ENCODE results near the gene NRSN1. TPM values are rescaled to one million over a fixed set of nuclear protein-coding genes. Genes with fewer than 3 reads are reported as not detected.

NRSN1 gene
- total RNA-seq, 4 donors from 2014 or later = 0.35 TPM; not detected in 3

DNA sequence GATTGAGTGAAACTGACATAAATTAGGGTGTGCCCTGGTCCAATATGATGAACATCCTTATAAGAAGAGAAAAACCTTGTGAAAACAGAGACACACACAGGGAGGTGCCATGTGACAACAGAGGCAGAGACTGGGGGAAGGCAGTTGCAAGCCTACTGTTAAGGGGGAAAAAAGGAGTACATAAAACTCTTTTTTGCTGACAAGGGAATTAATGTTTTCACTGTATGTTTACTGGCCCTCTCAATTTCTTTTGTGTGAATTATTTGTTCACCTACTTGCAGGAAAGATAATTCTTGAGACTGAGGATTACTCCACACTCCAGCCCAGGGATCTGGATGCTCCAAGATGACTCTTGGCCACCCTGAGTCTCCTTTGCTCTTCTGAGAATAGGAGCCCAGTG, 12.1 kb upstream of the NRSN1 start:
- intact Hi-C loops (cut with DNase I; ENCODE audit: low total_unique reads) = no loop called here

DNA sequence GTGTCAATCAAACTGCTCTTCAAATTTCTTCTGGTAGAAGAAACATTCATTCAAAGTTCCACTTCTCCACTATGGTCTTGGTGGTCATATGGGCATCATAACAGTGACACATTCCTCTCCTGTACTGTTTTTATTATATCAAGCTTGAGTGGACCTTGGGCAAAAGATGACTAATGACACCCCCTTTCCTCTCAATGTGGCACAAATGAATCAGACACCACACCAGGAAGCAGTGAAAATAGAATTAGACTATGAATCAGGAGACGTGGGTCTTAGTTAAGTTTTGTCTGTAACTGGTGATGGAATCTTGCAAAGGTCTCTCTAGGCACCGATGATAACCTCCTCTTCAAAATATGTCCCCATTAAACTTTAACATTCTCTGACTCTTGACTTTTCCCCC, 9.0 kb upstream of the NRSN1 start:
- no peaks in the 10 kb centered on the region for H3K4me1 ChIP-seq
- no peaks in the 10 kb centered on the region for H3K9me3 ChIP-seq
- DNase-seq = no peak
- no peaks in the 10 kb centered on the region for H3K36me3 ChIP-seq
- H3K27ac ChIP-seq = no peak overlapping the region
- no peak for TF ChIP-seq POLR2A (IDR thresholded peaks at IDR 0.05)
- intact Hi-C loops (cut with DNase I; ENCODE audit: low total_unique reads) = no loop called here
- H3K27me3 ChIP-seq = no peaks in the 10 kb centered on the region
- H3K4me3 ChIP-seq = no peak overlapping the region

More for the DNA sequence above, 12.1 kb upstream of the NRSN1 start:
- H3K4me1 ChIP-seq = no peaks in the 10 kb centered on the region
- no peaks in the 10 kb centered on the region for H3K9me3 ChIP-seq
- H3K36me3 ChIP-seq = no peaks in the 10 kb centered on the region
- H3K27me3 ChIP-seq = no peaks in the 10 kb centered on the region
- no peak overlapping the region for H3K27ac ChIP-seq
- H3K4me3 ChIP-seq = no peak overlapping the region
- no peak for DNase-seq
- no peak for TF ChIP-seq POLR2A (IDR thresholded peaks at IDR 0.05)
- TF ChIP-seq, protein P1, sequence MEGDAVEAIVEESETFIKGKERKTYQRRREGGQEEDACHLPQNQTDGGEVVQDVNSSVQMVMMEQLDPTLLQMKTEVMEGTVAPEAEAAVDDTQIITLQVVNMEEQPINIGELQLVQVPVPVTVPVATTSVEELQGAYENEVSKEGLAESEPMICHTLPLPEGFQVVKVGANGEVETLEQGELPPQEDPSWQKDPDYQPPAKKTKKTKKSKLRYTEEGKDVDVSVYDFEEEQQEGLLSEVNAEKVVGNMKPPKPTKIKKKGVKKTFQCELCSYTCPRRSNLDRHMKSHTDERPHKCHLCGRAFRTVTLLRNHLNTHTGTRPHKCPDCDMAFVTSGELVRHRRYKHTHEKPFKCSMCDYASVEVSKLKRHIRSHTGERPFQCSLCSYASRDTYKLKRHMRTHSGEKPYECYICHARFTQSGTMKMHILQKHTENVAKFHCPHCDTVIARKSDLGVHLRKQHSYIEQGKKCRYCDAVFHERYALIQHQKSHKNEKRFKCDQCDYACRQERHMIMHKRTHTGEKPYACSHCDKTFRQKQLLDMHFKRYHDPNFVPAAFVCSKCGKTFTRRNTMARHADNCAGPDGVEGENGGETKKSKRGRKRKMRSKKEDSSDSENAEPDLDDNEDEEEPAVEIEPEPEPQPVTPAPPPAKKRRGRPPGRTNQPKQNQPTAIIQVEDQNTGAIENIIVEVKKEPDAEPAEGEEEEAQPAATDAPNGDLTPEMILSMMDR (IDR thresholded peaks at IDR 0.05) = no peak

DNA sequence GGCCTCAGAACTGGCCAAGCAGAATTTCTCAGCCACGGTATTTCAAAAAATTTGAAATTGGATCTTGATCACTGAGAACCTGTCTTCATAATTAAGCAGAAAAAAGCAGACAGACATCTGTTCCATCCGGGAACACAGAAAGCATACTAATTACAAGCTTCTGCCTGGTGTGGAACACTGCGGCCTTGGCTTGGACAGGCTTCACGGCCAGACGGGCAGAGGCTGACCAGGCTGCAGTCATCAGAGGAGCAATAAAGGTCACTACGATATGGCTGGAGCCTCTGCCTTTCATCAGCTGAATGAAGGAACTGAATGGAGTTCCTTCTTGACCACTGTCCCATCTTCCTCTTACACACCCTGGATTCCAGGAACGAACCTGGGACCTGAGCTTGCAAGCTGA, 3.9 kb upstream of the NRSN1 start:
- H3K4me1 ChIP-seq = no peaks in the 10 kb centered on the region
- no peaks in the 10 kb centered on the region for H3K9me3 ChIP-seq
- no peak for TF ChIP-seq POLR2A (IDR thresholded peaks at IDR 0.05)
- TF ChIP-seq, protein P1 (IDR thresholded peaks at IDR 0.05) = no peak
- intact Hi-C loops (cut with DNase I; ENCODE audit: low total_unique reads) = no loop called here
- no peaks in the 10 kb centered on the region for H3K27me3 ChIP-seq
- H3K4me3 ChIP-seq = no peak overlapping the region
- no peaks in the 10 kb centered on the region for H3K36me3 ChIP-seq
- H3K27ac ChIP-seq = no peak overlapping the region
- DNase-seq = no peak

DNA sequence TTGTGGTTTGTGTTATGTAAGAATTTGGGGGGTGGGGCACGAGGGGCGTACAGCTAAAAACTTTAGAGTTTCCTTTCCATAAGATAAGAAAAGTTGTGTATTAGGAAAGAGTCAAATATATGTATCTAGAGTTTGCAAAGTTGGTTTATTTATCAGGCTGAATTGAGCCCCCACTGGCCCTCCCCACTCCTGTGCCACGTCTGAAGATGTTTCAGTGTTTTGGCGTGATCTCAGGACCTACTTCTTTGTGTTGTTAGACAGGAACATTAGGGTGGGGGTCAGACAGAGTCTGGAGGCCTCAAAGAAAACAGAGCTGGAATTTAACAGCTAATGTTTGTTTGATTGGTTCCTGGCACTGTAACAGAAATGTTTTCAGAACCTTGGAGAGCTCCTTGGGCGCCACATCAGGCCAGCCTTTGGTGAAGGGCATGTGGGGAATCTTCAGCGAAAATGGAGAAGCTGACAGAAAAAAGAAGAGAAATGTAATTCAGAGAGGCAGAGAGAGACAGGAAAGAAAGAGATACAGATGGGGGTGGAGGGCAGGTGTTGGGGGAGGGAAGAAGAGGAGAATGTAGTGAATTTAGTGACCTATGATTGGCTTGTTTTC, 674 bp downstream of the NRSN1 start:
- Histone ChIP-seq H3K9me3 (no peaks in the 10 kb centered on the region), H3K36me3 (no peaks in the 10 kb centered on the region), H3K4me1 (no peaks in the 10 kb centered on the region), H3K27me3 (no peaks in the 10 kb centered on the region), H3K27ac (no peak overlapping the region), H3K4me3 (no peak overlapping the region)
- no peak for DNase-seq
- intact Hi-C loops (cut with DNase I; ENCODE audit: low total_unique reads) = no loop called here
- TF ChIP-seq, protein P1 (IDR thresholded peaks at IDR 0.05) = no peak
- no peak for TF ChIP-seq POLR2A (IDR thresholded peaks at IDR 0.05)

DNA sequence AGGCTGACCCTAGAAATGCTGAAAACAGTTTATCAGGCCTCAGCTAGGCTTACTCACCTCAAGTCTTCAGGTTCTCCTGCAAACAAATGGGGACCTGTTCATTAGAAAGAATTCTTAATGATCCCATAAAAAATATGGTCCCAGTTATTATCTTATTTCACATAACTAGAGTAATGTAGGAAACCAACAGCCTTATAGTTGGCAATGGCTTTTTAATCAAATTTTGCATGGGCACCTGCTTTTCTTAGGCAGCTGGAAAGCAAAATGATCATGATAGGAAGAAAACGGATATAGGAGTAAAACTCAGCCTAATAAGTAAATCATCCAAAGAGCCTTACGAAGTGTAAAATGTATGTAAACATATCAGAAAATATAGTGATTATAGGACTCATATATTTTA, 1.3 kb downstream of the NRSN1 start:
- no peak overlapping the region for H3K4me3 ChIP-seq
- no peak for DNase-seq
- no peaks in the 10 kb centered on the region for H3K36me3 ChIP-seq
- no peaks in the 10 kb centered on the region for H3K9me3 ChIP-seq
- H3K27me3 ChIP-seq = no peaks in the 10 kb centered on the region
- no peaks in the 10 kb centered on the region for H3K4me1 ChIP-seq
- H3K27ac ChIP-seq = no peak overlapping the region
- TF ChIP-seq, protein P1 (IDR thresholded peaks at IDR 0.05) = no peak
- no peak for TF ChIP-seq POLR2A (IDR thresholded peaks at IDR 0.05)
- intact Hi-C loops (cut with DNase I; ENCODE audit: low total_unique reads) = no loop called here

DNA sequence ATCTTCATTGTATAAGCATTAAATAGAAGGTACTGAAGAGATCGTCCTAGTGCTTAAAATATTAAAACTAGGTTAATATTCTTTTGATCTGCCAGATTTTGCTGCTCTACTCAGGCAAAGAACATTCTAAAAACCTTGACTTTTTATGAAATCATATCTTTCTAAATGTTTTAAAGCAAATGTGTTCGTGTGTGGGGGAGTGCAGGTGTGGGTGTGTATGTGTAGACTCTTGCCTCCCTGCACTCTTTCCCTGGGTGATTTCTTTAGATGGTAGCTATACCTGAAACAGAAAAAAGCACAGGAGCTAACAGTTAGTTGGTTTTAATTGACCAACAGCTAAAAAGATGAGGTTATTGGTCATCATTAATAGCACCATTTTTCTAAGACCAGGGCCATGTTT, 5.7 kb downstream of the NRSN1 start:
- Histone ChIP-seq H3K9me3 (no peaks in the 10 kb centered on the region), H3K36me3 (no peaks in the 10 kb centered on the region), H3K4me1 (no peaks in the 10 kb centered on the region), H3K4me3 (no peak overlapping the region), H3K27ac (no peak overlapping the region), H3K27me3 (no peaks in the 10 kb centered on the region)
- intact Hi-C loops (cut with DNase I; ENCODE audit: low total_unique reads) = no loop called here
- no peak for DNase-seq
- TF ChIP-seq, protein P1 (IDR thresholded peaks at IDR 0.05) = no peak
- no peak for TF ChIP-seq POLR2A (IDR thresholded peaks at IDR 0.05)
